Astrocyte of the cerebellum (primary cell): ENCODE measurements around the gene STATH.
"Not testable (repeated sequence)": the region's sequence is repeated elsewhere in the genome, so short reads cannot be mapped to it uniquely, and the experiment has no call there.

Experiments
- DNase-seq: peaks from one replicate; pipeline ENCODE4 v3.0.0-alpha.2; 2011; ENCODE audit warnings: low read depth
- H3K4me3 ChIP-seq: 2 replicates; pipeline ENCODE4 v1.5.1; 2011; ENCODE audit warnings: mild to moderate bottlenecking, low read depth, low read length, moderate library complexity
- in situ Hi-C: cut with HindIII; loops from 2 replicates; pipeline ENCODE4 v1.10.0; 2017; ENCODE audit warnings: low sequenced_read_pairs
- TF ChIP-seq, protein P1 (sequence below): IDR thresholded peaks from 2 replicates; pipeline ENCODE4 v1.5.1; 2012; ENCODE audit warnings: low read length, low read depth, moderate library complexity, mild to moderate bottlenecking; ENCODE audit errors: missing control alignments

STATH gene

DNA sequence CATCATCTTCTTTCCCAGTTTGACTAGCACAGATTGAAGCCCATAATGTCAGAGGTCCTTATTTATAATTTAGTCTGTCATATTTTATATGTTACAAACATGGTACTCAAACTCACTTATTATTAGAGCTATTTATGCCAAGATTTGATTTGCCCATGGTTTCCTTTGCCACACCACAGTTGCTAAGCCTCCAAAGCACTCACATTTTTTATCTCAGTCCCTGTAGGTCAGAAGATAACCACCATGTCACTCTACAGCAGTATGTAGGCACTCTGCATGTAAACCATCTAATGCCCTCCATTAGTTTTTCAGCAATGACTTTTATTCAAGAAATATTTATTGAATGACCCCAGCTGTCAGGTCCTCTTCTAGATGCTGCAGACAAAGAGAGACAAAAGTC lies 6.7 kb downstream of the STATH start:
- H3K4me3 ChIP-seq, result no peak overlapping the region
- in situ Hi-C loops, result no loop called here
- TF ChIP-seq, protein P1, sequence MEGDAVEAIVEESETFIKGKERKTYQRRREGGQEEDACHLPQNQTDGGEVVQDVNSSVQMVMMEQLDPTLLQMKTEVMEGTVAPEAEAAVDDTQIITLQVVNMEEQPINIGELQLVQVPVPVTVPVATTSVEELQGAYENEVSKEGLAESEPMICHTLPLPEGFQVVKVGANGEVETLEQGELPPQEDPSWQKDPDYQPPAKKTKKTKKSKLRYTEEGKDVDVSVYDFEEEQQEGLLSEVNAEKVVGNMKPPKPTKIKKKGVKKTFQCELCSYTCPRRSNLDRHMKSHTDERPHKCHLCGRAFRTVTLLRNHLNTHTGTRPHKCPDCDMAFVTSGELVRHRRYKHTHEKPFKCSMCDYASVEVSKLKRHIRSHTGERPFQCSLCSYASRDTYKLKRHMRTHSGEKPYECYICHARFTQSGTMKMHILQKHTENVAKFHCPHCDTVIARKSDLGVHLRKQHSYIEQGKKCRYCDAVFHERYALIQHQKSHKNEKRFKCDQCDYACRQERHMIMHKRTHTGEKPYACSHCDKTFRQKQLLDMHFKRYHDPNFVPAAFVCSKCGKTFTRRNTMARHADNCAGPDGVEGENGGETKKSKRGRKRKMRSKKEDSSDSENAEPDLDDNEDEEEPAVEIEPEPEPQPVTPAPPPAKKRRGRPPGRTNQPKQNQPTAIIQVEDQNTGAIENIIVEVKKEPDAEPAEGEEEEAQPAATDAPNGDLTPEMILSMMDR, result no peak
- no peak for DNase-seq

DNA sequence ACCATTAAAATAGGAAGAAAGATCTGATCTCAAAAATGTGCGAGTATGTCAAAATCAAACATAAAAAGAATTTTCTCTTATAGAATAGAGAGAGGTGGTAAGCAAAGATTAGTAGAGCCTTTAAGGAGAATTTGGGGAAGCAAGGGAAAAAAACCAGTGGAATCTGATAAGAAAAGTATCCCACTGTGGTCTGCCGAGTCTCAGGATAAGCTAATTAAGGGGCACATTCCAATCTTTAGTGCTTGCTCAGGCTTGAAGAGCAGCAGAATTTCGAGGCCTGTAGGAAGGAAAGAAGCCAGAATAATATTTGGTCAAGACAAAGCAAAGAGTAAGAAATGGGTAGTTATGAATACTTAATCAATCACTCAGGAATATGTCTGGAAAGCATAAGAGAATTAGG lies 13.0 kb downstream of the STATH start:
- H3K4me3 ChIP-seq, result no peak overlapping the region
- in situ Hi-C loops, result no loop called here
- DNase-seq, result no peak
- TF ChIP-seq, protein P1, result no peak

DNA sequence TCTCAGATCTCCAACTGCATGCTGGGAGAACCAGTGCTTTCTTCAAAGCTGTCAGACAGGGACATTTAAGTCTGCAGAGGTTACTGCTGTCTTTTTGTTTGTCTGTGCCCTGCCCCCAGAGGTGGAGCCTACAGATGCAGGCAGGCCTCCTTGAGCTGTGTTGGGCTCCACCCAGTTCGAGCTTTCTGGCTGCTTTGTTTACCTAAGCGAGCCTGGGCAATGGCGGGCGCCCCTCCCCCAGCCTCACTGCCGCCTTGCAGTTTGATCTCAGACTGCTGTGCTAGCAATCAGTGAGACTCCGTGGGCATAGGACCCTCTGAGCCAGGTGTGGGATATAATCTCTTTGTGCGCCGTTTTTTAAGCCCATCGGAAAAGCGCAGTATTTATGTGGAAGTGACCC lies 23.2 kb downstream of the STATH start:
- H3K4me3 ChIP-seq, in situ Hi-C loops, DNase-seq: not testable (repeated sequence)

DNA sequence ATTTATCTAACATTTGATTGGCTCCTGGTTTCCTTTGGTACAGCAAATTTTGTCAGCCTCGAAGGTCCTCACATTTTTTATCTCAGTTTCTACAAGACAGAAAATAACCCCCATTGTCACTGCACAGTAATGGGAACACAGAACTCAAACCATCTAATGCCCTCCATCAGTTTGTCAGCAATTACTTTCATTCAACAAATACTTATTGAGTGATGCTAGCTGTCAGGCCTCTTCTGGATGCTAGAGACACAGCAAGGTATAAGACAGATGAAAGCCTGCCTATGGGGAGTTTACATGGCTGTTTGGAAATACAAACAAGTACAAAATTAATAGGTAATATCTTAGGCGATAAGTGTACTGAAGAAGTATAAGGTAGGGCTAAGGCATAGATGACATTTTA lies 27.5 kb downstream of the STATH start:
- TF ChIP-seq, protein P1, result no peak
- no peak overlapping the region for H3K4me3 ChIP-seq
- DNase-seq, result no peak
- in situ Hi-C loops, result no loop called here

DNA sequence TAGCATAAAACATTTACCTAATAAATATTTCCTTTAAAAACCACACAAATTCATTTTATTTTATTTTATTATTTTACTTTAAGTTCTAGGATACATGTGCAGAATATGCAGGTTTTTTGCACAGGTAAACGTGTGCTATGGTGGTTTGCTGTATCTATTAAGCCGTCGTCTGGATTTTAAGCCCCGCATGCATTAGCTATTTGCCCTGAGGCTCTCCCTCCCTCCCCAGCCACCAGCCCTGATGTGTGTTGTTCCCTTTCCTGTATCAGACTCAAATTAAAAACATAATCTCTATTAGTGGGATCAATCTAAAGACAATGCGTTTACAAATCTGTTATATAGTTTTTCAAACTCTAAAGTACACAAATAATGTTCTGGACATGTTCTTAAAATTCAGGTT lies 31.2 kb downstream of the STATH start:
- TF ChIP-seq, protein P1, result no peak
- DNase-seq, result no peak
- in situ Hi-C loops, result no loop called here
- no peak overlapping the region for H3K4me3 ChIP-seq

DNA sequence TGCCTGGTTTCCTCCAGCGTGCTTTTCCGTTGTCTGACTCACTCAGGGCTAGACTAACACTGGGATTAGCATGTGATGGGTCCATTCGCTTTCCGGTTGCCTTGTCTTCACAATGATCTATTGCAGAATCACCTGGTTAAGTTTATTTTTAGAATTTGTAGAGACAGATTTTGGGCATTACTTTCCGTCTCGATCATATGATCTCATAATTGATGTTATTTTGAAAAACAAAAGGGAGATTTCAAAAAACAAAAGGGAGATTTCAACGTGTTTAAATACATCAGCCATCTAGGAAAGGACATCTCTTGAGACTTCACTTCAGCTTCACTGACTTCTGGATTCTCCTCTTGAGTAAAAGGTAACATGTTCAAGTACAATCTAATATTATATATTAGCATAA lies 32.4 kb downstream of the STATH start, which contains the start of gene HTN3:
TSS of gene HTN3 (plus strand) at position 301 of the 400 bp plus-strand sequence. CDS start 2,282 bp downstream, outside the sequence.
- in situ Hi-C loops, DNase-seq: not testable (repeated sequence)

DNA sequence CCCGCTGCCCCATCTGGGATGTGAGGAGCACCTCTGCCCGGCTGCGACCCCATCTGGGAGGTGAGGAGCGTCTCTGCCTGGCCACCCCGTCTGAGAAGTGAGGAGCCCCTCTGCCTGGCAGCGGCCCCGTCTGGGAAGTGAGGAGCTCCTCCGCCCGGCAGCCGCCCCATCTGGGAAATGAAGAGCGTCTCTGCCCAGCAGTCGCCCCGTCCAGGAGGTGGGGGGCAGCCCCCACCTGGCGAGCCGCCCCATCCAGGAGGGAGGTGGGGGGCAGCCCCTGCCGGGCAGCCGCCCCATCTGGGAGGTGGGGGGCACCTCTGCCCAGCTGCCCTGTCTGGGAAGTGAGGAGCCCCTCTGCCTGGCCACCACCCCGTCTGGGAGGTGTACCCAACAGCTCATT lies 41.8 kb downstream of the STATH start:
- DNase-seq, H3K4me3 ChIP-seq, in situ Hi-C loops: not testable (repeated sequence)

More for the DNA sequence above, 32.4 kb downstream of the STATH start, which contains the start of gene HTN3:
- H3K4me3 ChIP-seq, result not testable (repeated sequence)

DNA sequence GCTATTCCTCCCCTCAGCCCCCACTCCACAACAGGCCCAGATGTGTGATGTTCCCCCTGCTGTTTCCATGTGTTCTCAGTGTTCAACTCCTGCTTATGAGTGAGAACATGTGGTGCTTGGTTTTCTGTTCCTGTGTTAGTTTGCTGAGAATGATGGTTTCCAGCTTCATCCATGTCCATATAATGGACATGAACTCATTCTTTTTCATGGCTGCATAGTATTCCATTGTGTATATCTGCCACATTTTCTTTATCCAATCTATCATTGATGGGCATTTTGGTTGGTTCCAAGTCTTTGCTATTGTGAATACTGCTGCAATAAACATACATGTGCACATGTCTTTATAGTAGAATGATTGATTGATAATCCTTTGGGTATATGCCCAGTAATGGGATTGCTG lies 44.2 kb downstream of the STATH start:
- DNase-seq, in situ Hi-C loops, H3K4me3 ChIP-seq: not testable (repeated sequence)

DNA sequence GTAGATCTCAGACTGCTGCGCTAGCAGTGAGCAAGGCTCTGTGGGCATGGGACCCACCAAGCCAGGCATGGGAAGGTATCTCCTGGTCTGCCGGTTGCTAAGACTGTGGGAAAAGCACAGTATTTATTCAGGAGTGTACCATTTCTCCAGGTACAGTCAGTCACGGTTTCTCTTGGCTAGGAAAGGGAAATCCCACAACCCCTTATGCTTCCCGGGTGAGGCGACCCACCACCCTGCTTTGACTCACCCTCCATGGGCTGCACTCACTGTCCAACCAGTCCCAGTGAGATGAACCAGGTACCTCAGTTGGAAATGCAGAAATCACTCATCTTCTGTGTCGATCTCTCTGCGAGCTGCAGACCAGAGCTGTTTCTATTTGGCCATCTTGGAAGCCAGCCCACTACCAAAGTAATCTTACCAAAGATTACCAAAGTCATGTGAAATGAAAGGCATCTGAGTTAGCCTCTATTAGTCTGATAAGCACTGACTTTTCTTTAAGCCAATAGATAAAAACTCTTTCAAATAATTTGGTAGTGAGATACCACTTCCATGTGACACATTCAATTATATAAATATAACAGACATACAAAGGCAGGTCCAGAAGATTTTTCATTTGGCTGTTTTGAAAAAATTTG lies 46.0 kb downstream of the STATH start:
- no peak overlapping the region for H3K4me3 ChIP-seq
- in situ Hi-C loops, result no loop called here
- TF ChIP-seq, protein P1, result no peak
- DNase-seq, result no peak

DNA sequence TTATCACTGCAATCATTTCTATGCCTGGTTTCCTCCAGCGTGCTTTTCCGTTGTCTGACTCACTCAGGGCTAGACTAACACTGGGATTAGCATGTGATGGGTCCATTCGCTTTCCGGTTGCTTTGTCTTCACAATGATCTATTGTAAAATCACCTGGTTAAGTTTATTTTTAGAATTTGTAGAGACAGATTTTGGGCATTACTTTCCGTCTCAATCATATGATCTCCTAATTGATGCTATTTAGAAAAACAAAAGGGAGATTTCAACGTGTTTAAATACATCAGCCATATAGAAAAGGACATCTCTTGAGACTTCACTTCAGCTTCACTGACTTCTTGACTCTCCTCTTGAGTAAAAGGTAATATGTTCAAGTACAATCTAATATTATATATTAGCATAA lies 54.4 kb downstream of the STATH start, which contains the start of gene HTN1:
TSS of gene HTN1 (plus strand) at position 301 of the 400 bp plus-strand sequence. CDS start 2,639 bp downstream, outside the sequence.
- in situ Hi-C loops, DNase-seq, H3K4me3 ChIP-seq: not testable (repeated sequence)
